Osteoblast (primary cell): ENCODE results near the gene CFAP410. TPM values are rescaled to one million over a fixed set of nuclear protein-coding genes. Genes with fewer than 3 reads are reported as not detected.

Source experiments
- DNase-seq: peaks from one replicate; pipeline ENCODE4 v3.0.0; 2011; ENCODE audit warnings: low spot score, mixed read lengths; ENCODE audit not compliant: insufficient read length; ENCODE audit errors: missing footprints
- H2AFZ ChIP-seq: 2 replicates; pipeline ENCODE4 v1.6.0; 2011; ENCODE audit warnings: mild to moderate bottlenecking, low read length
- H3K27ac ChIP-seq: 2 replicates; pipeline ENCODE4 v1.5.1; 2011; ENCODE audit warnings: mild to moderate bottlenecking, low read depth, low read length, moderate library complexity
- H3K27me3 ChIP-seq: 2 replicates; pipeline ENCODE4 v1.6.0; 2012; ENCODE audit warnings: mild to moderate bottlenecking, control low read depth, inconsistent platforms, low read length, moderate library complexity; ENCODE audit not compliant: insufficient read depth
- H3K36me3 ChIP-seq: 2 replicates; pipeline ENCODE4 v1.5.1; 2011; ENCODE audit warnings: mild to moderate bottlenecking, low read length, control low read depth, moderate library complexity; ENCODE audit not compliant: insufficient read depth
- H3K4me1 ChIP-seq: 2 replicates; pipeline ENCODE4 v1.5.1; 2011; ENCODE audit warnings: mild to moderate bottlenecking, low read length, control low read depth, moderate library complexity; ENCODE audit not compliant: insufficient read depth
- H3K4me2 ChIP-seq: 2 replicates; pipeline ENCODE4 v1.6.0; 2011; ENCODE audit warnings: mild to moderate bottlenecking, low read length; ENCODE audit not compliant: insufficient read depth
- H3K4me3 ChIP-seq: fragments of 200-600 bp; sonication (generic); 3 replicates; pipeline ENCODE4 v1.5.1; 2012; ENCODE audit warnings: mild to moderate bottlenecking, low read length, inconsistent platforms; ENCODE audit not compliant: insufficient read depth
- H3K79me2 ChIP-seq: 2 replicates; pipeline ENCODE4 v1.6.0; 2012; ENCODE audit warnings: mild to moderate bottlenecking, low read length, control low read depth, inconsistent platforms; ENCODE audit not compliant: insufficient read depth
- H3K9me3 ChIP-seq: 2 replicates; pipeline ENCODE4 v1.5.1; 2011; ENCODE audit warnings: low read depth, low read length, control low read depth
- H4K20me1 ChIP-seq: 2 replicates; pipeline ENCODE4 v1.6.0; 2012; ENCODE audit warnings: mild to moderate bottlenecking, low read length, control low read depth; ENCODE audit not compliant: insufficient read depth
- total RNA-seq: library from RNA; depleted of rRNA; stranded (reverse); fragments of >200 nt; gene quantifications from 2 replicates; pipeline ENCODE4 v1.2.3, GENCODE V29; 2012
- TF ChIP-seq, protein P1 (sequence below): IDR thresholded peaks from 2 replicates; pipeline ENCODE4 v1.5.1; 2011; ENCODE audit warnings: mild to moderate bottlenecking, low read depth, low read length, moderate library complexity; ENCODE audit errors: extremely low read depth

CFAP410 gene
- total RNA-seq, 1 donor: 14.5 TPM

DNA sequence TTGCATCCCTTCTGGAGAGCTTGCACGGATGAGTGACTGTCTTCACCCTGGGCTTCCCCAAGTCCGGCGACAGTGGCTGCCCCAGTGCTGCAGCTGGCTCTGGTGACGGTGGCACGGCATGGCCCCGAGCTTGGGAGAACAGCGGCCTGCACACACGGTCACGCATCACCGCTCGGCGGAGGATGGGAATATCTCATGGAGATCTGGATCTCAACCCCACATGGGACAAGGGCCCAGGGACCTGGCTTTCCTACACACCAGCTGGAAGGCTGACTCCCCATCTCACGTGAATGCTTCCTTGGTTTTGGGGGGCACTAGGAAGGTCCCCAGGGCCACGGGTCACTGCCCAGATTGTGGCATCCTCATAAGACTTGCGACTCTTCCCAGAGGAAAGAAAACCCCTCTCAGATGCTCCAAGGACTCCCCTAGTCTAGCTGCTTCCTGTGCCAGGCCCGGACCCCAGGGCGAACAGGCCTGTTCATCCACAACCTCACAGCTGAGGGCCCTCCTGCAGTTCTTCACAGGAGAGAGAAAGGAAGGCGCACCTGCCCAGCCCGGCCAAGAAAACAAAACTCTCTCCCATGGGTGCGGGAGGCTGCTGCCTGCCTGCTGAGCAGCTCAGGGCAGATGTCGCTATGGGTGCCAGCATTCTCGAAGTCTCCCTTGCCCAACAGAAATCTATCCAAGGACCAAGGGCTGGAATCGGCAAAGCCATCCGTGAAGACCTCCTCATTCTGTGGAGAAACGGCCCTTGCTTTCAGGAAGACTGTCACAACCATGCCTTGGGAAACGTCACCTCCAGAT is 9.9 kb downstream of the CFAP410 start:
- H3K4me1 ChIP-seq: no peaks in the 10 kb centered on the region
- no peaks in the 10 kb centered on the region for H3K27me3 ChIP-seq
- H3K9me3 ChIP-seq: no peaks in the 10 kb centered on the region
- no peak overlapping the region for H3K4me3 ChIP-seq
- no peak overlapping the region for H3K27ac ChIP-seq
- no peaks in the 10 kb centered on the region for H3K36me3 ChIP-seq
- TF ChIP-seq, protein P1, sequence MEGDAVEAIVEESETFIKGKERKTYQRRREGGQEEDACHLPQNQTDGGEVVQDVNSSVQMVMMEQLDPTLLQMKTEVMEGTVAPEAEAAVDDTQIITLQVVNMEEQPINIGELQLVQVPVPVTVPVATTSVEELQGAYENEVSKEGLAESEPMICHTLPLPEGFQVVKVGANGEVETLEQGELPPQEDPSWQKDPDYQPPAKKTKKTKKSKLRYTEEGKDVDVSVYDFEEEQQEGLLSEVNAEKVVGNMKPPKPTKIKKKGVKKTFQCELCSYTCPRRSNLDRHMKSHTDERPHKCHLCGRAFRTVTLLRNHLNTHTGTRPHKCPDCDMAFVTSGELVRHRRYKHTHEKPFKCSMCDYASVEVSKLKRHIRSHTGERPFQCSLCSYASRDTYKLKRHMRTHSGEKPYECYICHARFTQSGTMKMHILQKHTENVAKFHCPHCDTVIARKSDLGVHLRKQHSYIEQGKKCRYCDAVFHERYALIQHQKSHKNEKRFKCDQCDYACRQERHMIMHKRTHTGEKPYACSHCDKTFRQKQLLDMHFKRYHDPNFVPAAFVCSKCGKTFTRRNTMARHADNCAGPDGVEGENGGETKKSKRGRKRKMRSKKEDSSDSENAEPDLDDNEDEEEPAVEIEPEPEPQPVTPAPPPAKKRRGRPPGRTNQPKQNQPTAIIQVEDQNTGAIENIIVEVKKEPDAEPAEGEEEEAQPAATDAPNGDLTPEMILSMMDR: no peak
- no peak overlapping the region for H2AFZ ChIP-seq
- H3K79me2 ChIP-seq: no peaks in the 10 kb centered on the region
- H4K20me1 ChIP-seq: peaks cover 3% of the 10 kb centered on the region
- no peak for DNase-seq
- H3K4me2 ChIP-seq: no peak overlapping the region

DNA sequence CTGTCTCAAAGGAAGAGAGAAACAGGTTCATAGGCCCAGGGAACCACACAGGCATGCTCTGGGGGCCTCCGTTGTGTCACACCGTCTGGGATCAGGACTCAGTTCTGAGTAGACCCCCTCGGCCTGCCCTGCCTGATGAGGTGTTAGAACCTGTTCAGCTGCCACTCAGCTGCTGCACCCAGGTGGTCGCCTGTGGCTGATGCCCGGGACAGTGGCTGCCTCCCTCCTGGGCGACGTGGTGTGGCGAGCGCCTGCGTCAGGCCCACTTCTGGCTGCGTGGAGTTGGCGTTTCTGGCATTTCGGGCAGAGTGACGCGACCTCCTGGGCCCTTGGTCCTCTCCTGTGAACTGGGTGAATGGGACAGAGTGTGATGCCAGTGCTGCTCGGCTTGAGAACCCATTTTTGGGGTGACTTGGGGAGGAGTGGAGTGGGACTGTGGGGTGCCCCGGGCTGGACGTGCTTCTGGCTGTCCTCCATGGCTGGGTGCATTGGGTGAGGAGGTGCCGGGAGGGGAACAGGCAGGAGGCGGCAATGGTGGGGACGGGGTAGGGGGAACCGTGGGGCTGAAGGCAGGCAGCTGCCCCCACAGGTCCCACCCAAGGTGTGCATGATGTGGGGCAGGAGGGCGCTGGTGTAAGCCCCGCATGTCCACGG is 10.8 kb downstream of the CFAP410 start:
- no peaks in the 10 kb centered on the region for H3K27me3 ChIP-seq
- no peak overlapping the region for H3K27ac ChIP-seq
- H3K4me1 ChIP-seq: no peaks in the 10 kb centered on the region
- DNase-seq: no peak
- H3K36me3 ChIP-seq: no peaks in the 10 kb centered on the region
- H3K79me2 ChIP-seq: no peaks in the 10 kb centered on the region
- TF ChIP-seq, protein P1: no peak
- no peak overlapping the region for H3K4me3 ChIP-seq
- no peaks in the 10 kb centered on the region for H3K9me3 ChIP-seq
- no peak overlapping the region for H3K4me2 ChIP-seq
- no peak overlapping the region for H2AFZ ChIP-seq
- H4K20me1 ChIP-seq: peaks cover 3% of the 10 kb centered on the region

DNA sequence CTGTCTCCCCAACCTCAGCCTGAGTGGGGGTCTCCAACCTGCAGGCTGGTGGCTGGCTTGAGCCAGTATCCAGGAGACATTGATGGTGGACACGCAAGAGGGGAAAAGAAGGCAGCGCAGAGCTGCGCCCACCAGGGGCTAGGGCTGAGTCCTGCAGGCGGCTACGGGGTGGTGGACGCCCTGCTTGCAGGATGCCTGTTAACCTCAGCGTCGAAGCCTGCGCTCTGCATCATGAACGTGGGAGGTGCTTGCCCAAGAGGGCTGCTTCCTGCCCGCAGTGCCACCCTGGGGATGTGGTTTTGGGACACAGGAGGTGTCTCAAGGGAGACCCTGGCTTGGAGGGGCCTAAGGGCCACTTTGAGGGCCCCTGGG is 11.6 kb downstream of the CFAP410 start:
- Histone ChIP-seq H3K9me3 (no peaks in the 10 kb centered on the region), H3K4me2 (no peak overlapping the region), H3K4me3 (no peak overlapping the region), H3K27me3 (no peaks in the 10 kb centered on the region), H3K27ac (no peak overlapping the region), H3K36me3 (no peaks in the 10 kb centered on the region), H2AFZ (no peak overlapping the region), H3K4me1 (no peaks in the 10 kb centered on the region), H3K79me2 (no peaks in the 10 kb centered on the region), H4K20me1 (peaks cover 3% of the 10 kb centered on the region)
- DNase-seq: no peak
- TF ChIP-seq, protein P1: no peak
